CD4-positive, alpha-beta T cell treated with Interleukin-2 at 100 ng/mL for 4 hours (primary cell): ENCODE measurements around the gene DOK5.

Experiments
- DNase-seq: peaks from one replicate; pipeline ENCODE4 v3.0.0-alpha.2; 2020; ENCODE audit warnings: low spot score

DOK5 gene

DNA sequence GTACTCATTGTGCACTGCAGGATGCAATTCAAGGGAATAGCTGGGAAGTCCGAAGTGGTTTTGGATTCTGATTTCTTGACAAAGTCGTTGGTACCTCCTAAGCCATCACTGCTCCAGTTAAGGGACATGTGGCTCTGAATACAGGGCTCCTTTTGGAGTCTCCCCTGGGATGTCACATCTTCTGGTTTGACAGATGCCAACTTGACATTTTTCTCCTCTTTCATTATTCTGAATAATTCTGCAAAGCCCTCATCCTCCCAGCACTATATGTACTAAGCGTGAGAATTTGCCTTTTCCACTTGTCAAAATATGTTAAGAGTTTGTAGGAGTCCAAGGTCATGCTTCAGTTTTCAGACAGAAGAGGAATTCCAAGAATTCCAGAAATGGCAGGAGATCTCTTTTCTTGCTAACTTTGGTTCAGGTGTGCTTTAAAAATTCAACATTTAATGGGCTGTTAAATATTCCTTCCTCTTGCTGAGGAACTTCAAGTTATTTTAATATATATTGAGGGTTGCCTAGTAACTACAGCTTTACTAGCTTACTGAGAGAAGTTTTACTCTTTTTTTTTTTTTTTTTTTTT is 38.7 kb downstream of the DOK5 start:
- no peak for DNase-seq

DNA sequence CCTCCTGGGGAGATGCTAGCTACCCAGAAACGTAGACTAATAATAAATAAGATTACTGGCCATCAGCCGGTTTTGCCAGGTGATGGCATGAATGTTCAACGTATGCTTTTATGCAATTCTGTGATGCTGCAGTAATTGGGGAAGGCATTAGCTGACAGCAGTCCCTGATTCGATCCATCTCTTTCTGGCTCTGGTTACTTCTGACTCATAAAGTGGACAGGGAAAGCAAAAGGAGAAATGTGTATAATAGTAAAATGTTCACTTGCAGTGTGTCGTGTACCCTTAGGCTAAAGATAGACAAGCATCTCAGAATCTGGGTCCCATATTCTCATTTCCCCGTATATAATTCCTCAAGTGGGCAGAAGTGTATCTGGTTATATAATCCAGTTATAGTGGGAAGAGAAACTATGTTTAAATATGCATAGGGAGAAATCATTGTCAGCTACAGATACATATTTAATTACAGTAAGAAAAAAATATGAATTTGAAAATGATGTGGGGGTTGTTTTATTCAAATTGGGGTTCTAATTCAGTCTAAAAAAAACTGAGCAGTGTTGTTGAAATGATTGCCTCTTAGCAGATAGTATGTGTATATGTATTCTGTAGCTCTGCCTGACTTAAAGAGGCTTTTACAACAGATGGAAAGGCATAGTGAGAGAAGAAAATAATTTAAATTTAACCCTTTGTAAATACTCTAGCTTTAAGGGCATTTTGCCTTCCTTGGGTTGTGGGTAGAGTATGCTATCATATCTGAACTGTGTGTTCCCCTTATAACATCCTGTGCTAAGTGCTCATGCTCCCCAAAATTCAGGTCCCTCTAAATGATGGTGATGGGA is 40.6 kb downstream of the DOK5 start:
- no peak for DNase-seq

GRCh38 chr20:54517241-54517975 is 42.0 kb downstream of the DOK5 start:
- DNase-seq, result no peak

- DNase-seq, result no peak
Measured at GRCh38 chr20:54524849-54525248, 49.5 kb downstream of the DOK5 start.

GRCh38 chr20:54525916-54526590 is 50.7 kb downstream of the DOK5 start:
- DNase-seq, result no peak

- DNase-seq, result no peak
Measured at GRCh38 chr20:54526801-54527200, 51.4 kb downstream of the DOK5 start.

DNA sequence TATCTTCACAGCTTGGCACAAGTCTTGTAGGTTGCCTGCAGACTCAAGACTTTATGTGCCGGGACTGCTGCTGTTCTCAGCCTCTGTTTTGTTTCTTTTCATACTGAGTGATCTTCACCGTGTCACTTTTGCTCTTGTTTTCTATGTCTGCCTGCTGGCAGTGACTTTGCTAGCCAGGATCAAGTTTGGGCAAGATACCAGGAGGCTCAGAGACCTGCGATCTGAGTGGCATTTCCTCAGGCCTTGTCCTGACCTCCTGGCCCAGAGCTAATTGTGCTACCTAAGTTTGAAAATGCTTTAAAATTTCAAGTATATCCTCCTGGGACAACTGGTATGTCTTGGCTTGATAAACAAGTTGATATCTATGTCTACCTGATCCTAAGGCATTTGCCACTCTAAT is 57.2 kb downstream of the DOK5 start:
- no peak for DNase-seq

DNA sequence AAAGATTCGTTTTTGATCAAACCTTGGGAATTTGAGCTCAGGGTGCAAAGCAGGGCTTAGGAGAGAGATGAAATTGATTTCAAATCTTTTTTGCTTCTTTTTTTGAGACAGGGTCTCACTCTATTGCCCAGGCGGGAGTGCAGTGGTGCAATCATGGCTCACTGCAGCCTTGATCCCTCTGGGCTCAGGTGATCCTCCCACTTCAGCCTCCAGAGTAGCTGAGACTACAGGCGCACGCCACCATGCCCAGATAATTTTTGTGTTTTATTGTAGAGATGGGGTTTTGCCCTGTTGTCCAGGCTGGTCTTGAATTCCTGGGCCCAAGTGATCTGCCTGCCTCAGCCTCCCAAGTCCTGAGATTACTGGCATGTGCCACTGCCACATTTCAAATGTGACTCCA is 58.7 kb downstream of the DOK5 start:
- DNase-seq, result no peak

GRCh38 chr20:54535033-54535432 is 59.6 kb downstream of the DOK5 start:
- DNase-seq, result no peak

DNA sequence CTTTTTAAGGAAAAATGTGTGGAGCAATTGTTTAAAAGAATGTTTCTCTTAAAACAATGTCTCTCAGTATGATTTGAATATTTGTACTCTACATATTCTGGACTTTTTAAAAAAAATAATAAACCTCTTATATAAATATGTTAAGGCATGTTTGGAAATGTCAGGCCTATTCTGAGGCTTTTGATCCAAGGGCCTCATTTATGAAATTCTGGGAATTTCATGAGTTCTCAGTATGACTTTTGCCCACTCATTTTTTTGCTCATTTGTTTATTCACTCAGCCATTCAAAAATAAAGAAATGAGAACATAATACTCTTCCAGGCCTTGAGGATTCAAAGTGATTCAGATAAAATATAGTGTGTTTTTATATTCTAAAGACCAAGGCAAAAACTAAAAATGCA is 60.4 kb downstream of the DOK5 start:
- no peak for DNase-seq

- DNase-seq, result no peak
Measured at GRCh38 chr20:54539521-54540046, 64.2 kb downstream of the DOK5 start.

GRCh38 chr20:54543369-54543768 is 68.0 kb downstream of the DOK5 start:
- DNase-seq, result no peak

DNA sequence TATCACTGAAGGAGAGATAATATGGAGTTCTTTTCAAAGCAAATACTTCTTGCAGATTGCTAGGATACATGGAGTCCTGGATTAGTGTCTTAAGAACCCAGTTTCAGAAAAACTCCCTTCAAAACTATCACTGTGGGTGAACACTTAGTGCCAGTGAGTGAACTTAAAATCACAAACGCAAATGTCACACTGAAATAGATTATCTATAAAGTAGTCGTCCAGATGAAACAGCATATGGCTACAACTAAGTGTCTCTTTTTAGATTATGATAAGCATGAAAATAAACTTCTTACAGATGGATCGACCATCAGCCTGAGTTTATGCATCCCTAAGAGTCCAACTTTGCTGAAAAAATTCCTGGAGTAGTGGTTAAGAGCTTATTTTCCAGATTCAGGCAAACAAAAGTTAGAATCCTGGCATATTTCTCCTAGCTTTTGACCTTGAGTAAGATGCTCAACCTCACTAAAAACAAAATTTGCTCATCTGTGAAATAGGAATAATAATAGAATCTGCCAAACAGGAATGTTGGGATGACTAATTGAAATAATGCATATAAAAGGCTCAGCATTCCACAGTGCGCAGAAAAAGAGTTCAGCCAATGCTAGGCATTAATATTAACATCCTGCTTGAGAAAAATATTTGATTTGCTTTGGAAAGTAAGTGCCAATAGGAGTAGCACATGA is 70.4 kb downstream of the DOK5 start:
- DNase-seq, result no peak

- DNase-seq, result no peak
Measured at GRCh38 chr20:54548849-54549248, 73.5 kb downstream of the DOK5 start.

DNA sequence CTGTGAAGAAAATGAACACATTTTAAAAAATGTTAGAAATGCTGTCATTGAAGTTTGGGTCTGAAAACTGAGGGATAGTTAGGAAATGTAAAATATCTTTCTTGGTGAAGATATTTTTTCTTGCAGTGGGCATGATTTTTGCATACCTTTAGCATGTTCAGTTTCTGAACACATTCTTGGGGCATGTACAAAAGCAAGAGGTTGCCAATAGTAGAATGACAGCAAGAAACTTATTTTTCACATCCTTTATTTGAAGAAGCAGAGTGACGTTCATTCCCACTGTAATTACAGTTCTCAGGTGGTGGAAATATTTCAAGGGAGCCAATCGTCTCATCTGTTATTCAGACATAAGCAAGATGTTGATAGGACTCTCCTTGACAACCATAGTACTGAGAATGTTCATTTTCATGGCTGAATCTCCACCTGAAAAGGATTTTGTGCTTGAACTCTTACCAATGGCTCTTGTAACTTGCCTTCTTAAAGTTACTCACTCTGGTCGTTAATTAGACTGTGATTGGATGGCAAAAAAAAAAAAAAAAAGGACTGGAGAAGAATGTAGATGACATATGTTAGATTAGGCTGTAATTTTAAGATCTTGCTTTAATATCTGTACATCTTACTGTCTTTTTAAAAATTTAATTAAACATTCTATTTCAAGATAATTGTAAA is 74.4 kb downstream of the DOK5 start:
- DNase-seq, result no peak

- DNase-seq, result no peak
Measured at GRCh38 chr20:54550776-54551396, 75.5 kb downstream of the DOK5 start.

DNA sequence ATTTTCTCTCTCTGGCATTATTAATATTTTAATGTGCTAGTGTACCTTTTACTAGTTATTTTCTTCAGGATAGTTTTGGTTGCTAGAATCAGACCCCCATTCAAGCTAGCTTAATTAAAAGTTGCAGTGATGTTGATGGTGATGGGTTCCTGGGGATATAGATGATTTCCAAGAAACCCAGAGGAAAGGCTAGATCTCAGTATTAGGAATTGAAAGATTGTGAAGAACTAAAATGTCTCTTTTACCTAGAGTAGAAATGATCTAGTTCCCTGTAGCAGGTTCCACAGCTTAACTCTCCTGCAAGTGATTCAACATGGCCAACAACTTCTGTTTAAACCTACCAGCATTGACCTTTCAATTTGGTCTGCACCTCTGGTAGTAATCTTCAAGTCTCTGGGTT is 78.6 kb downstream of the DOK5 start:
- no peak for DNase-seq

- no peak for DNase-seq
Measured at GRCh38 chr20:54555150-54555549, 79.8 kb downstream of the DOK5 start.

- DNase-seq, result no peak
Measured at GRCh38 chr20:54556406-54556805, 81.0 kb downstream of the DOK5 start.

DNA sequence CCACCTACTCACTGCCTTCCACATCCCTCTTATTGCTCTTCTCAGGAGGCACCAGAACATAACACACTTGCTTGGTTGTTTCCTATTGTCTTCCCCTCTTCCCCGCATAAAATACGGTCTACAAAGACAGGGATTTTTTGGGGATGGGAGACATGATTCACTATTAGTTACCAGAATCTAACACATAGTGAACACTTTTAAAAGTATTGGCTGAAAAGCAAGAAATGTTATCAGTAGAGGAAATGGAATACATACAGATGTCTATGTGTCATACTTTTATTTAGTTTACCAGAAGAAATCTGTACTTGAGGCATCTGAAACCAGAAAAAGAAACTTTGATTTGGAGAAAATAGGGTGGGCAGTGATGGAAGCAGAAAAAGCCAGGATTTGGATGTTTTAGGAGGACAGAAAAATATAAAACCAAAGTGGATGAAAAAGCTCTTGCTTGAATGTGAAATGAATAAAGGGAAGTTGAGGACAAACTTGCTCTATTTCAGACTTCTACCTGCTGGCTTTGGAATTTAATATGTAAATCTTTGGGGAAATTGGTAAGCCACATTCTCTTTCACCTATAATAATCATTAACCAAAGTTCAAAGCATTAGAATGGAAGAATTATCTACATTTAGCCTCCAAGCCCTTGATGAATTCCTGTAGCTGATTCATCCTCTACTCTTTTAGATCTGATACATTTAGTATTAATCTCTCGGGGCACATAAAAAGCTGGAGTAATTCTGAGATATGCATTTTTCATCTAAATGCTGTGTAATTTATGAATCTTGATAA is 82.6 kb downstream of the DOK5 start:
- no peak for DNase-seq
